Airway epithelial cell (primary cell): Measurements from ENCODE around the gene SCN4A. TPM values are rescaled to one million over a fixed set of nuclear protein-coding genes. Genes with fewer than 3 reads are reported as not detected.

Experiments used
- total RNA-seq: library from RNA; depleted of rRNA; stranded (reverse); fragments of >200 nt; gene quantifications from 2 replicates; pipeline ENCODE4 v1.2.3, GENCODE V29; 2015

The SCN4A gene
- total RNA-seq, result not detected in 2 replicates

GRCh38 chr17:63972796-63973195 is at the start of gene SCN4A:
TSS of gene SCN4A (minus strand) at chr17:63972918. CDS start at chr17:63972841, 77 bp downstream.

GRCh38 chr17:64020056-64020766 is 47.5 kb upstream of the SCN4A start, which contains the start of gene ICAM2:
TSS of gene ICAM2 (minus strand) at chr17:64020633. CDS start at chr17:64006691, 13,942 bp downstream.

GRCh38 chr17:63998050-63998720 is 25.5 kb upstream of the SCN4A start, which contains the start of gene PRR29:
TSS of gene PRR29 (plus strand) at chr17:63998351. CDS start at chr17:63998365, 14 bp downstream.

GRCh38 chr17:63931981-63932561 is 40.6 kb downstream of the SCN4A start, which contains the start of gene CD79B:
TSS of gene CD79B (minus strand) at chr17:63932331. CDS start at chr17:63932261, 70 bp downstream.

GRCh38 chr17:63918789-63919305 is 53.9 kb downstream of the SCN4A start, which contains the start of gene GH1:
TSS of gene GH1 (minus strand) at chr17:63918839. CDS start at chr17:63918776, 63 bp downstream.

GRCh38 chr17:63911041-63911635 is 61.6 kb downstream of the SCN4A start, which contains the start of gene CSHL1:
TSS of gene CSHL1 (minus strand) at chr17:63911258. CDS start at chr17:63911196, 62 bp downstream.

GRCh38 chr17:63896524-63897354 is 76.0 kb downstream of the SCN4A start, which contains the start of gene CSH1:
TSS of gene CSH1 (minus strand) at chr17:63896574. CDS start at chr17:63896511, 63 bp downstream.

Other genes with a start within 250 kb of the SCN4A start
- gene STRADA, start 231.1 kb downstream of the SCN4A start, total RNA-seq, result 13.4 and 20.8 TPM in 2 replicates
- 26.6 and 44.4 TPM in 2 replicates for gene CCDC47, start 199.3 kb downstream of the SCN4A start, total RNA-seq
- 22.0 and 36.0 TPM in 2 replicates for gene DDX42, start 198.7 kb downstream of the SCN4A start, total RNA-seq
- 79.1 and 80.3 TPM in 2 replicates for gene PSMC5, start 145.5 kb downstream of the SCN4A start, total RNA-seq
- gene FTSJ3, start 145.3 kb downstream of the SCN4A start, total RNA-seq, result 51.0 and 67.3 TPM in 2 replicates
- 185 and 226 TPM in 2 replicates for gene SMARCD2, start 130.2 kb downstream of the SCN4A start, total RNA-seq
- not detected in 2 replicates for gene CSH2, start 99.2 kb downstream of the SCN4A start, total RNA-seq
- gene GH2, start 91.0 kb downstream of the SCN4A start, total RNA-seq, result not detected in 2 replicates
- gene CSH1, start 76.3 kb downstream of the SCN4A start, total RNA-seq, result not detected in 2 replicates
- not detected in 2 replicates for gene CSHL1, start 61.7 kb downstream of the SCN4A start, total RNA-seq
- not detected in 2 replicates for gene GH1, start 54.1 kb downstream of the SCN4A start, total RNA-seq
- gene CD79B, start 40.6 kb downstream of the SCN4A start, total RNA-seq, result not detected in 2 replicates
- 0.07 and 0.37 TPM in 2 replicates for gene PRR29, start 25.4 kb upstream of the SCN4A start, total RNA-seq
- gene ICAM2, start 47.7 kb upstream of the SCN4A start, total RNA-seq, result 0.21 TPM in 1 of 2 replicates, not detected in the other
- 7.7 and 10.6 TPM in 2 replicates for gene ERN1, start 157.2 kb upstream of the SCN4A start, total RNA-seq